Osteocyte (in vitro differentiated cells): ENCODE measurements around the gene RRAGC. TPM values are rescaled to one million over a fixed set of nuclear protein-coding genes. Genes with fewer than 3 reads are reported as not detected.

Source experiments
- DNase-seq: peaks from one replicate; pipeline ENCODE4 v3.0.0; 2021; ENCODE audit warnings: mixed read lengths; ENCODE audit not compliant: unreplicated experiment; ENCODE audit errors: extremely low spot score
- H3K27ac Mint-ChIP-seq: one replicate; pipeline ENCODE4 v1.8.0; 2021; ENCODE audit warnings: mild to moderate bottlenecking, mixed read lengths; ENCODE audit not compliant: unreplicated experiment
- H3K27me3 Mint-ChIP-seq: one replicate; pipeline ENCODE4 v1.8.0; 2021; ENCODE audit warnings: mixed read lengths; ENCODE audit not compliant: unreplicated experiment
- H3K36me3 Mint-ChIP-seq: one replicate; pipeline ENCODE4 v1.8.0; 2021; ENCODE audit warnings: mixed read lengths; ENCODE audit not compliant: unreplicated experiment
- H3K4me1 Mint-ChIP-seq: one replicate; pipeline ENCODE4 v1.8.0; 2021; ENCODE audit warnings: mixed read lengths; ENCODE audit not compliant: unreplicated experiment
- H3K4me3 Mint-ChIP-seq: one replicate; pipeline ENCODE4 v1.8.0; 2021; ENCODE audit warnings: mild to moderate bottlenecking, moderate library complexity, mixed read lengths; ENCODE audit not compliant: unreplicated experiment
- H3K9me3 Mint-ChIP-seq: one replicate; pipeline ENCODE4 v1.8.0; 2021; ENCODE audit warnings: mixed read lengths; ENCODE audit not compliant: unreplicated experiment
- total RNA-seq: library from RNA; stranded (reverse); gene quantifications from 2 replicates; pipeline ENCODE4 v1.2.1, GENCODE V29; 2021
- TF ChIP-seq, protein P1 (sequence below): fragments of 200-600 bp; sonication (generic); IDR thresholded peaks from 2 replicates; pipeline ENCODE4 v1.5.0; 2021; ENCODE audit warnings: antibody characterized with exemption, mild to moderate bottlenecking, moderate library complexity

Gene RRAGC
- total RNA-seq, 1 donor from 2014 or later, result 54.3 TPM

DNA sequence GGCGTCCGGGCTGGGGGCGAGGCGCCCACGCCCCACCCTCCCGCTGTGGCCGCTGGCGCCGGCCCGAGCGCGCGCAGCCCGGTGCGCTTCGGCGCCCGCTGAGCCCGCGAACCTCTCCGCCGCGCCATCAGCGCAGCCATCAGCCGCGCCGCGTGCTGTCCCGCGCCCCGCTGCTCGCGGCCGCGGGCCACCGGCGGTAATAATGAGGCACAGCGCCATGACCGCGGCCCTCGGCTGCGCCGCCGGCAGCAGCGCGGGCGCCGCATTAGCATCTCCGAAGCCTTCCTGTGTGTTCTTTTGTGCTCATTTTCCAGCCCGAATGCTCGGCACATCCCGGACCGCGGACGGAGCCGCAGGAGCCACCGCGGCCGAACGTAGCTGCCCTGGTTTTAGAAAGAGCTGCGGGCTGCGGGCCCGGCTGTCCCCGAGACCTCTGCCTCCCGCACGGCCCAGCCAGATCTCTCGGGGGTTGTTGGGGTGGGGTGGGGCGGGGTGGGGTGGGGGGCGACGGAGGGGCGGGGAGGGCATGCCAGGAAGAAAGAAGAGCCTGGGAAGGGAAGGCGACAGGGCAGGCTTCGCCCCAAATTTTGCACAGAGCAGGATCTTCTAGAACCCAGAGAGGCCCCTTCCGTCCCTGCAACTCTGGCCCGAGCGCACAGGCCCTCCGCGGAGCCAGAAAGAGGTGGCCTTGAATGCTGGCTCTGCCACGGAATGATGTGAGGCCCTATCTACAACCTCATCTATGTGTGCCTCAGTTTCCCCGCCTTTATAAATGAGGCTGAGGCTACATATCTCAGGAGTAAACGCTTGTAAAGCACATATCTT, 55.3 kb downstream of the RRAGC start:
- no peak for DNase-seq
- no peak overlapping the region for H3K27ac Mint-ChIP-seq
- H3K4me3 Mint-ChIP-seq, result peak overlapping the region; percentile 73

DNA sequence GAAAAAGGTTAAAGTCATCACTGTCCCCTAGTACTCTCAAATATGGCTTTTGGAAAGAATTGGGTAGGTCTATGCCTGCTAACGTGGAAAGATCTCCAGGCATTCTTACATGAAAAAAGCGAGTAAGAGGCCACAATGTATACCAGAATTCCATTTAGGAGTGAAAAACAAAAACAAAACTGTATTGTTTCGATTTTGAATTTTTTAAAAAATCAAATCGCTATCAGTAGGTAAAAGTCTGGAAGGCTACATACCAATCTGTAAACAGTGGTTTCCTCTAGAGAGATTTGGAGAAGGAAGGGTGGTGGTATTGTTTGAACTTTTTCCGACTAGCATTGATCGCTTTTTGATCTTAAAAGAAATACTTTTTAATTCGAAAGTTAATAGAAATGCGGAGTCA, 55.9 kb downstream of the RRAGC start:
- H3K4me1 Mint-ChIP-seq, result peaks cover 7% of the 10 kb centered on the region
- H3K4me3 Mint-ChIP-seq, result peak overlapping the region; percentile 64
- H3K9me3 Mint-ChIP-seq, result peaks cover 9% of the 10 kb centered on the region
- no peak for DNase-seq
- peaks cover 2% of the 10 kb centered on the region for H3K36me3 Mint-ChIP-seq
- TF ChIP-seq, protein P1, sequence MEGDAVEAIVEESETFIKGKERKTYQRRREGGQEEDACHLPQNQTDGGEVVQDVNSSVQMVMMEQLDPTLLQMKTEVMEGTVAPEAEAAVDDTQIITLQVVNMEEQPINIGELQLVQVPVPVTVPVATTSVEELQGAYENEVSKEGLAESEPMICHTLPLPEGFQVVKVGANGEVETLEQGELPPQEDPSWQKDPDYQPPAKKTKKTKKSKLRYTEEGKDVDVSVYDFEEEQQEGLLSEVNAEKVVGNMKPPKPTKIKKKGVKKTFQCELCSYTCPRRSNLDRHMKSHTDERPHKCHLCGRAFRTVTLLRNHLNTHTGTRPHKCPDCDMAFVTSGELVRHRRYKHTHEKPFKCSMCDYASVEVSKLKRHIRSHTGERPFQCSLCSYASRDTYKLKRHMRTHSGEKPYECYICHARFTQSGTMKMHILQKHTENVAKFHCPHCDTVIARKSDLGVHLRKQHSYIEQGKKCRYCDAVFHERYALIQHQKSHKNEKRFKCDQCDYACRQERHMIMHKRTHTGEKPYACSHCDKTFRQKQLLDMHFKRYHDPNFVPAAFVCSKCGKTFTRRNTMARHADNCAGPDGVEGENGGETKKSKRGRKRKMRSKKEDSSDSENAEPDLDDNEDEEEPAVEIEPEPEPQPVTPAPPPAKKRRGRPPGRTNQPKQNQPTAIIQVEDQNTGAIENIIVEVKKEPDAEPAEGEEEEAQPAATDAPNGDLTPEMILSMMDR, result no peak
- peaks cover 65% of the 10 kb centered on the region for H3K27me3 Mint-ChIP-seq
- no peak overlapping the region for H3K27ac Mint-ChIP-seq

More for the DNA sequence above, 55.3 kb downstream of the RRAGC start:
- Mint-ChIP-seq H3K36me3 (peaks cover 2% of the 10 kb centered on the region), H3K4me1 (peaks cover 7% of the 10 kb centered on the region), H3K9me3 (peaks cover 5% of the 10 kb centered on the region), H3K27me3 (peaks cover 65% of the 10 kb centered on the region)
- TF ChIP-seq, protein P1, result no peak

DNA sequence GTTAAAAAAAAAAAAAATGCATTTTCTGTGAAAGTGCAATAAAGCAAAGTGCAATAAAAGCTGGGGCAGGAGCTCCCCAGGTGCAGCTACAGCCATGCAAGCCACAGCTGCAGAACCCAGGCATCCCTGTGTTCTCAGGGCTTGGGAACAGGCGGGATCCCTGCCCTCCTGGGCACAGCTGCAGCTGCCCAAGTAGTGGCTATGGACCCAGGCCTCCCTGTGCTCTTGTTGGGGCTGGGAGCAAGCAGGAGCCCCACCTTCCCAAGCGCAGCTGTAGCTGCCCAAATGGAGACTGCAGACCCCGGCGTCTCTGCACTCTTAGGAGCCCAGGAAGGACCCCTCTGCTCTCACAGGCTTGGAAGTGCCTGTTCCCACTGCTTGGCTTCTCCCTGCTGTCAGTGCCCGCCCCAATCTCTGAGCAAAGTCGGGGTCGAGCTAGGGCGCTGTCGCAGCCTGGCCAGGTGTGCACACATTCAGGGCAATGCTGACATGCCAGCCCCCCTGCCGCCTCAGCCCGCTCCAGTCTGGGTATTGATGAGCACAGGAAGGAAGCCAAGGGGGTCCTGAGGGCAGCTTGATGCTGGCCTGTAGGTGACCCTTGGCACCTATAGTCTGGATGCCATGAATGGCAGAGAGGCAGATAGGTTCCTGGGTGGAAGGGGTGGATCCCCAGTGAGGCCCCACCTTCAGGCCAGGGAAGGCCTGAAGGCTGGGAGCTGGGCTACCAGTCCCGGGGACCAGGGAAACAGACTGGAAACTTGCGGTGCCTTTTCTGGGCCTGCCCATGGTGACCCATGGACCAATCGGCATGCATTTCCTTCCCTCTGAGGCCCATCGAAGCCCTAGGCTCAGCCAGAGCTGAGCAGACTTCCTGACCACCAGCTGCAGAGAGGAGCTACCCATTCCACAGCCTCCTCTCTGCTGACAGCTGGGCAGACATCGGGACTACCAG, 58.6 kb downstream of the RRAGC start:
- H3K27me3 Mint-ChIP-seq, result peaks cover 63% of the 10 kb centered on the region
- H3K9me3 Mint-ChIP-seq, result peaks cover 9% of the 10 kb centered on the region
- H3K4me3 Mint-ChIP-seq, result no peak overlapping the region
- TF ChIP-seq, protein P1, result no peak
- peaks cover 4% of the 10 kb centered on the region for H3K36me3 Mint-ChIP-seq
- peaks cover 7% of the 10 kb centered on the region for H3K4me1 Mint-ChIP-seq
- H3K27ac Mint-ChIP-seq, result no peak overlapping the region
- DNase-seq, result no peak

DNA sequence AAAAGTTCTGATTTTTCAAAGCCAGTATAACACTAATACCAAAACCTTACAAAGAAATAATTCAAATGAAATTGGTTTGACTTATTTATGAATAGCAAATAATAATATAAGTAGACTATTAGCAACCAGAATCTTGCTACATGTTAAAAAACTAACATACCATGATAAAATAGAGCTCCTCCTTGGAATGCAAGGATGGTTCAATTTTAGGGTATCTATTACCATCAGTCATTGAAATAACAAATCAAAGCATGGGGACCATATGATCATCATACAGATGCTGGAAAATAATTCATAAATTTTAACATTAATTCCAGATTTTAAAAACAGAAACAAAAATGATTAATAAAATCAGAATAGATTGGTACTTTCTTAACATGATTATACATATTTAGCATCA, 66.3 kb downstream of the RRAGC start:
- Mint-ChIP-seq H3K27ac (no peak overlapping the region), H3K36me3 (peaks cover 2% of the 10 kb centered on the region), H3K4me3 (no peak overlapping the region), H3K27me3 (peaks cover 48% of the 10 kb centered on the region), H3K9me3 (peaks cover 11% of the 10 kb centered on the region), H3K4me1 (peaks cover 13% of the 10 kb centered on the region)
- no peak for DNase-seq
- TF ChIP-seq, protein P1, result no peak

DNA sequence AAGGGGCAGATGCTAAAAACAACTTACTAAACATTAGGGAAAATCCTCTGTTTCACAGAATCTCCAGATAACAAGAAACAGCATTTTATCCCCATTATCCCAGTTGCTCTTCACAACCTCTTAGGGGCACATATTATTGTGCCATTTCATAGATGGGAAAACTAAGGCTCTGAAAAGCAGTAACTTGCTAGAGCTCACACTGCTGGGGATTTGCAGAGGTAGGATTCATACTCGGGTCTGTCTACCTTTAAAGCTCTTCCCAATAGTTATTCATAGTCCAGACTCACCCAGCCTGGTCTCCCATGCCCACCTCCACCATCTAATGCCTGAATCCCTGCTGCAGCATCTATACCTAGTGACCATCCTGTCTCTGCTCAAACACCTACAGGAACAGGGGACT, 67.7 kb downstream of the RRAGC start:
- no peak overlapping the region for H3K4me3 Mint-ChIP-seq

More for the DNA sequence above, 67.7 kb downstream of the RRAGC start:
- DNase-seq, result no peak
- H3K27me3 Mint-ChIP-seq, result peaks cover 43% of the 10 kb centered on the region
- TF ChIP-seq, protein P1, result no peak
- H3K27ac Mint-ChIP-seq, result no peak overlapping the region
- peaks cover 11% of the 10 kb centered on the region for H3K9me3 Mint-ChIP-seq
- peaks cover 13% of the 10 kb centered on the region for H3K4me1 Mint-ChIP-seq
- H3K36me3 Mint-ChIP-seq, result no peaks in the 10 kb centered on the region
